DND-41 (cell line): ENCODE measurements around the gene CTNNBL1.

Experiments used
- ATAC-seq: fragments of 200-7000 bp; cut with Tn5 transposase; 3 replicates; pipeline ENCODE4 v1.9.1; 2021; ENCODE audit warnings: low read depth; ENCODE audit not compliant: insufficient read depth
- DNase-seq: peaks from one replicate; pipeline ENCODE4 v3.0.0-alpha.2; 2020
- H2AFZ ChIP-seq: 2 replicates; pipeline ENCODE4 v1.6.0; 2012; ENCODE audit warnings: low read depth, low read length
- H3K27ac ChIP-seq: 2 replicates; pipeline ENCODE4 v1.5.1; 2012; ENCODE audit warnings: low read length, inconsistent platforms
- H3K27me3 ChIP-seq: fragments of 200-600 bp; sonication (generic); 2 replicates; pipeline ENCODE4 v1.6.0; 2012; ENCODE audit warnings: low read length, mild to moderate bottlenecking, inconsistent platforms; ENCODE audit not compliant: insufficient read depth, poor library complexity
- H3K36me3 ChIP-seq: 2 replicates; pipeline ENCODE4 v1.5.1; 2012; ENCODE audit warnings: low read length, inconsistent platforms; ENCODE audit not compliant: insufficient read depth
- H3K4me1 ChIP-seq: 2 replicates; pipeline ENCODE4 v1.5.1; 2012; ENCODE audit warnings: mild to moderate bottlenecking, low read length; ENCODE audit not compliant: insufficient read depth
- H3K4me2 ChIP-seq: 2 replicates; pipeline ENCODE4 v1.6.0; 2012; ENCODE audit warnings: mild to moderate bottlenecking, moderate library complexity, low read length, inconsistent platforms; ENCODE audit not compliant: insufficient read depth
- H3K4me3 ChIP-seq, 2 experiments: fragments of 200-600 bp in 1 of 2; shearing (Covaris generic) in 1 of 2; 2 replicates each; pipeline ENCODE4 v1.5.1; 2012 to 2016; ENCODE audit warnings: inconsistent platforms in 2 of 2, low read length in 2 of 2, mild to moderate bottlenecking in 2 of 2, low read depth in 1 of 2, moderate library complexity in 1 of 2
- H3K79me2 ChIP-seq: 2 replicates; pipeline ENCODE4 v1.6.0; 2012; ENCODE audit warnings: low read length, inconsistent platforms; ENCODE audit not compliant: insufficient read depth
- H3K9ac ChIP-seq: 2 replicates; pipeline ENCODE4 v1.6.0; 2012; ENCODE audit warnings: low read depth, mild to moderate bottlenecking, inconsistent platforms, low read length, moderate library complexity
- H3K9me3 ChIP-seq: 2 replicates; pipeline ENCODE4 v1.5.1; 2012; ENCODE audit warnings: low read length, moderate library complexity, mild to moderate bottlenecking, inconsistent platforms; ENCODE audit not compliant: insufficient read depth, severe bottlenecking
- H4K20me1 ChIP-seq: 2 replicates; pipeline ENCODE4 v1.6.0; 2012; ENCODE audit warnings: low read length; ENCODE audit not compliant: insufficient read depth
- CTCF ChIP-seq: IDR thresholded peaks from 2 replicates; pipeline ENCODE4 v1.5.1; 2012; ENCODE audit warnings: borderline replicate concordance, low read length, moderate library complexity, mild to moderate bottlenecking; ENCODE audit not compliant: poor library complexity, severe bottlenecking; ENCODE audit errors: extremely low read depth
- EZH2 ChIP-seq: IDR thresholded peaks from 3 replicates; pipeline ENCODE4 v1.6.1; 2012; ENCODE audit warnings: borderline replicate concordance, low read depth, mild to moderate bottlenecking, moderate library complexity, low read length, inconsistent platforms; ENCODE audit not compliant: severe bottlenecking

Gene CTNNBL1

GRCh38 chr20:37875460-37876175 is 181.8 kb downstream of the CTNNBL1 start:
- Histone ChIP-seq H3K4me2 (no peak overlapping the region), H4K20me1 (peaks cover 10% of the 10 kb centered on the region), H3K4me1 (no peaks in the 10 kb centered on the region), H3K27ac (no peak overlapping the region), H3K4me3 (no peak overlapping the region), H3K27me3 (no peaks in the 10 kb centered on the region), H2AFZ (no peak overlapping the region), H3K9me3 (no peaks in the 10 kb centered on the region), H3K36me3 (peaks cover 38% of the 10 kb centered on the region), H3K79me2 (no peaks in the 10 kb centered on the region), H3K9ac (no peak overlapping the region)
- no peak for DNase-seq
- no peak for ATAC-seq
- no peak for TF ChIP-seq EZH2
- no peak for TF ChIP-seq CTCF

GRCh38 chr20:37876863-37877262 is 183.0 kb downstream of the CTNNBL1 start:
- no peaks in the 10 kb centered on the region for H3K27me3 ChIP-seq
- no peak overlapping the region for H2AFZ ChIP-seq
- H3K4me1 ChIP-seq = no peaks in the 10 kb centered on the region
- H3K9me3 ChIP-seq = no peaks in the 10 kb centered on the region
- no peak overlapping the region for H3K4me3 ChIP-seq
- peaks cover 10% of the 10 kb centered on the region for H4K20me1 ChIP-seq
- H3K36me3 ChIP-seq = peaks cover 26% of the 10 kb centered on the region
- DNase-seq (no peak), ATAC-seq (no peak)
- no peak overlapping the region for H3K4me2 ChIP-seq
- H3K9ac ChIP-seq = no peak overlapping the region
- TF ChIP-seq CTCF (no peak), EZH2 (no peak)
- H3K27ac ChIP-seq = no peak overlapping the region
- H3K79me2 ChIP-seq = no peaks in the 10 kb centered on the region

GRCh38 chr20:37877832-37878772 is 184.3 kb downstream of the CTNNBL1 start:
- peaks cover 15% of the 10 kb centered on the region for H3K36me3 ChIP-seq
- no peak overlapping the region for H2AFZ ChIP-seq
- TF ChIP-seq EZH2 (no peak), CTCF (no peak)
- H3K27ac ChIP-seq = no peak overlapping the region
- DNase-seq (no peak), ATAC-seq (no peak)
- no peak overlapping the region for H3K4me2 ChIP-seq
- no peaks in the 10 kb centered on the region for H3K9me3 ChIP-seq
- no peak overlapping the region for H3K4me3 ChIP-seq
- no peaks in the 10 kb centered on the region for H3K27me3 ChIP-seq
- H4K20me1 ChIP-seq = peaks cover 7% of the 10 kb centered on the region
- H3K79me2 ChIP-seq = no peaks in the 10 kb centered on the region
- H3K9ac ChIP-seq = no peak overlapping the region
- H3K4me1 ChIP-seq = no peaks in the 10 kb centered on the region
